ENCODE measurements around the gene RBM24. TPM values are rescaled to one million over a fixed set of nuclear protein-coding genes. Genes with fewer than 3 reads are reported as not detected.

The RBM24 gene
- total and polyA plus RNA-seq, 9 donors: 1.1 to 6.5 (median 2.0) TPM

DNA sequence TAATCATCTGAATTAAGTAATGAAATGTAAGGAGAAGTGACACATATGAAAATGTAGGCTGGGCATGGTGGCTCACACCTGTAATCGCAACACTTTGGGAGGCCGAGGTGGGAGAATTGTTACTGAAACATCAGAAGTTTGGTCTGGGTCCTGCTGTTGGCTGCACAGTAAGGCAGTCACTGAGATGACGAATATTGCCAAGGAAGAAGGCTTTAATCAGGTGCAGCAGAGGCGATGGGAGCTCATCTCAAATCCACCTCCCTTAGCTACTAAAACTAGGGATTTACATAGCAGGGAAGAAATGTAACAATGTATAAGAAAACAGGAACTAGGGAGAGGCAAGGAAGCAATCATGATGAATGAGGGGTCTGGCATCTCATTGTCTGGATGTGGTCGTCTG, 50.1 kb downstream of the RBM24 start:
- intact Hi-C loops (cut with DNase I): no loop called here
- Histone ChIP-seq H3K36me3 (no peaks in the 10 kb centered on the region), H3K4me1 (ENCODE audit: insufficient read depth) (no peaks in the 10 kb centered on the region), H3K27ac (no peak overlapping the region), H3K27me3 (no peaks in the 10 kb centered on the region), H3K4me3 (no peak overlapping the region), H3K9me3 (no peaks in the 10 kb centered on the region)
- no peak for TF ChIP-seq EP300 (IDR thresholded peaks at IDR 0.05)
- no peak for DNase-seq
- WGBS, 3 donors: 72 to 87% (median 86%) methylated on average over 5 of the region's 5 CpGs

GRCh38 chr6:17334265-17334664, 53.1 kb downstream of the RBM24 start:
- H3K9me3 ChIP-seq: no peaks in the 10 kb centered on the region
- H3K4me1 ChIP-seq (ENCODE audit: insufficient read depth): no peaks in the 10 kb centered on the region
- H3K36me3 ChIP-seq: no peaks in the 10 kb centered on the region
- intact Hi-C loops (cut with DNase I): no loop called here
- TF ChIP-seq EP300 (IDR thresholded peaks at IDR 0.05) (no peak), POLR2A (IDR thresholded peaks at IDR 0.05) (no peak)
- TF ChIP-seq, protein P1, sequence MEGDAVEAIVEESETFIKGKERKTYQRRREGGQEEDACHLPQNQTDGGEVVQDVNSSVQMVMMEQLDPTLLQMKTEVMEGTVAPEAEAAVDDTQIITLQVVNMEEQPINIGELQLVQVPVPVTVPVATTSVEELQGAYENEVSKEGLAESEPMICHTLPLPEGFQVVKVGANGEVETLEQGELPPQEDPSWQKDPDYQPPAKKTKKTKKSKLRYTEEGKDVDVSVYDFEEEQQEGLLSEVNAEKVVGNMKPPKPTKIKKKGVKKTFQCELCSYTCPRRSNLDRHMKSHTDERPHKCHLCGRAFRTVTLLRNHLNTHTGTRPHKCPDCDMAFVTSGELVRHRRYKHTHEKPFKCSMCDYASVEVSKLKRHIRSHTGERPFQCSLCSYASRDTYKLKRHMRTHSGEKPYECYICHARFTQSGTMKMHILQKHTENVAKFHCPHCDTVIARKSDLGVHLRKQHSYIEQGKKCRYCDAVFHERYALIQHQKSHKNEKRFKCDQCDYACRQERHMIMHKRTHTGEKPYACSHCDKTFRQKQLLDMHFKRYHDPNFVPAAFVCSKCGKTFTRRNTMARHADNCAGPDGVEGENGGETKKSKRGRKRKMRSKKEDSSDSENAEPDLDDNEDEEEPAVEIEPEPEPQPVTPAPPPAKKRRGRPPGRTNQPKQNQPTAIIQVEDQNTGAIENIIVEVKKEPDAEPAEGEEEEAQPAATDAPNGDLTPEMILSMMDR (IDR thresholded peaks at IDR 0.05): no peak
- H3K4me3 ChIP-seq: no peak overlapping the region
- no peak for DNase-seq
- no peak overlapping the region for H3K27ac ChIP-seq
- WGBS, 3 donors: 56 to 60% (median 59%) methylated on average over 7 of the region's 7 CpGs
- H3K27me3 ChIP-seq: no peaks in the 10 kb centered on the region

- no peak for DNase-seq
- H3K27ac ChIP-seq: no peak overlapping the region
- H3K36me3 ChIP-seq: no peaks in the 10 kb centered on the region
- H3K4me1 ChIP-seq (ENCODE audit: insufficient read depth): no peaks in the 10 kb centered on the region
- TF ChIP-seq, protein P1 (IDR thresholded peaks at IDR 0.05): no peak
- no peak for TF ChIP-seq POLR2A (IDR thresholded peaks at IDR 0.05)
- no peak for TF ChIP-seq EP300 (IDR thresholded peaks at IDR 0.05)
- intact Hi-C loops (cut with DNase I): no loop called here
- WGBS, 3 donors: 40 to 61% (median 61%) methylated on average over 2 of the region's 2 CpGs
- no peak overlapping the region for H3K4me3 ChIP-seq
- H3K27me3 ChIP-seq: no peaks in the 10 kb centered on the region
- no peaks in the 10 kb centered on the region for H3K9me3 ChIP-seq
Measured at GRCh38 chr6:17336425-17336824, 55.3 kb downstream of the RBM24 start.

DNA sequence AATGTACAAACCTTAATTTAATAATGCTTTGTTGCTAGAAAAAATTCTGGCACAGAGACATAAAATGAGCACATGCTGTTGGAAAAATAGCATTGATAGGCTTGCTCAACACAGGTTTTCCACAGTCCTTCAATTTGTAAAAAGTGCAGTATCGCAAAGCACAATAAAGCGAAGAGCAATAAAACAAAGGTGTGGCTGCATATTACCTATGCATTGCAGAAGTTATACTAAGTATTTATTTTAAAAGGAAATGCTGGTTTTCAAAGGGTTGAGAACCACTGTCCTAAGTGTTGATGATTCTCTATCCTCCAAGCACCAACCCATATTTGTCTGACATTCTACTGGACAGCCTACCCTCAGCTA, 58.1 kb downstream of the RBM24 start:
- no peaks in the 10 kb centered on the region for H3K4me1 ChIP-seq (ENCODE audit: insufficient read depth)
- H3K4me3 ChIP-seq: no peak overlapping the region
- H3K9me3 ChIP-seq: no peaks in the 10 kb centered on the region
- no peaks in the 10 kb centered on the region for H3K36me3 ChIP-seq
- no peak for DNase-seq
- 97 to 98% (median 97%) methylated on average over 2 of the region's 2 CpGs for WGBS, 3 donors
- no peaks in the 10 kb centered on the region for H3K27me3 ChIP-seq
- TF ChIP-seq EP300 (IDR thresholded peaks at IDR 0.05) (no peak), POLR2A (IDR thresholded peaks at IDR 0.05) (no peak)
- TF ChIP-seq, protein P1 (IDR thresholded peaks at IDR 0.05): no peak
- intact Hi-C loops (cut with DNase I): no loop called here
- no peak overlapping the region for H3K27ac ChIP-seq

- intact Hi-C loops (cut with DNase I): no loop called here
- no peak for TF ChIP-seq EP300 (IDR thresholded peaks at IDR 0.05)
- TF ChIP-seq, protein P1 (IDR thresholded peaks at IDR 0.05): no peak
- no peak for TF ChIP-seq POLR2A (IDR thresholded peaks at IDR 0.05)
- H3K4me3 ChIP-seq: no peak overlapping the region
- no peaks in the 10 kb centered on the region for H3K9me3 ChIP-seq
- no peak overlapping the region for H3K27ac ChIP-seq
- H3K27me3 ChIP-seq: no peaks in the 10 kb centered on the region
- no peaks in the 10 kb centered on the region for H3K4me1 ChIP-seq (ENCODE audit: insufficient read depth)
- WGBS, 3 donors: 87 to 95% (median 92%) methylated on average over 7 of the region's 7 CpGs
- no peaks in the 10 kb centered on the region for H3K36me3 ChIP-seq
- DNase-seq: no peak
Measured at GRCh38 chr6:17341117-17341805, 60.1 kb downstream of the RBM24 start.

Measured in ovary (tissue), 9 donors.